GM21717 (cell line): ENCODE results near the gene VPS37C.
"Not testable (repeated sequence)": the region's sequence is repeated elsewhere in the genome, so short reads cannot be mapped to it uniquely, and the experiment has no call there.

Experiments used
- ATAC-seq: cut with Tn5 transposase; IDR thresholded peaks from one replicate; pipeline ENCODE4 v1.9.1; 2021; ENCODE audit warnings: mild to moderate bottlenecking, moderate library complexity; ENCODE audit not compliant: unreplicated experiment

VPS37C gene

GRCh38 chr11:61161190-61162091 lies at the start of gene VPS37C:
Gene VPS37C, minus strand, starts transcription at chr11:61161426. Its CDS starts 22,597 bp downstream, at chr11:61138829.
- peak; percentile 71 for ATAC-seq

- not testable (repeated sequence) for ATAC-seq
Observed at GRCh38 chr11:61210629-61211028, 49.4 kb upstream of the VPS37C start.

- not testable (repeated sequence) for ATAC-seq
Observed at GRCh38 chr11:61207636-61208310, 46.5 kb upstream of the VPS37C start.

- not testable (repeated sequence) for ATAC-seq
Observed at GRCh38 chr11:61204502-61205059, 43.4 kb upstream of the VPS37C start.

GRCh38 chr11:61203873-61204272 lies 42.6 kb upstream of the VPS37C start:
- ATAC-seq = not testable (repeated sequence)

GRCh38 chr11:61202950-61203746 lies 41.9 kb upstream of the VPS37C start, which contains the start of gene PGA3:
Gene PGA3, plus strand, starts transcription at chr11:61203515. Its CDS starts 50 bp downstream, at chr11:61203565.
- ATAC-seq = not testable (repeated sequence)

GRCh38 chr11:61201476-61201875 lies 40.2 kb upstream of the VPS37C start:
- no peak for ATAC-seq

GRCh38 chr11:61198948-61199523 lies 37.8 kb upstream of the VPS37C start:
- ATAC-seq = no peak

- ATAC-seq = no peak
Observed at GRCh38 chr11:61198361-61198760, 37.1 kb upstream of the VPS37C start.

GRCh38 chr11:61195719-61196118 lies 34.5 kb upstream of the VPS37C start:
- ATAC-seq = no peak

GRCh38 chr11:61194981-61195695 lies 33.9 kb upstream of the VPS37C start:
- ATAC-seq = no peak

- no peak for ATAC-seq
Observed at GRCh38 chr11:61194169-61194671, 33.0 kb upstream of the VPS37C start.

GRCh38 chr11:61193596-61193995 lies 32.4 kb upstream of the VPS37C start:
- ATAC-seq = no peak

- ATAC-seq = no peak
Observed at GRCh38 chr11:61189933-61190332, 28.7 kb upstream of the VPS37C start.

GRCh38 chr11:61187505-61188130 lies 26.4 kb upstream of the VPS37C start:
- ATAC-seq = no peak

- ATAC-seq = no peak
Observed at GRCh38 chr11:61186504-61186903, 25.3 kb upstream of the VPS37C start.

GRCh38 chr11:61183645-61184044 lies 22.4 kb upstream of the VPS37C start:
- ATAC-seq = no peak

GRCh38 chr11:61181489-61181888 lies 20.3 kb upstream of the VPS37C start:
- ATAC-seq = no peak

- not testable (repeated sequence) for ATAC-seq
Observed at GRCh38 chr11:61180205-61180604, 19.0 kb upstream of the VPS37C start.
